A549 (cell line): ENCODE results near the gene CTU2. TPM values are rescaled to one million over a fixed set of nuclear protein-coding genes. Genes with fewer than 3 reads are reported as not detected.
A peak's percentile ranks its signal among the peaks of the same experiment; 100 is the strongest.

Experiments
- ATAC-seq, 2 experiments: fragments of 200-7000 bp in 1 of 2; fragments of >200 bp in 1 of 2; cut with Nextera tagmentation in 1 of 2; cut with Tn5 transposase in 1 of 2; 3 replicates each; pipeline versions ENCODE4 v1.8.0 to v1.9.1; 2018 to 2020; ENCODE audit warnings: mild to moderate bottlenecking in 1 of 2, moderate library complexity in 1 of 2
- CTCF ChIA-PET: fragments of 300-600 bp; sonication (Branson Sonifier 250); formaldehyde crosslinking; extraction: SDS; loops from one replicate; lab custom pipeline; 2021; ENCODE audit warnings: antibody characterized with exemption, inconsistent platforms; lab: Yijun Ruan, JAX
- POLR2A ChIA-PET: fragments of 350-600 bp; formaldehyde crosslinking; extraction: SDS; loops from one replicate; lab custom pipeline; 2021; ENCODE audit warnings: antibody characterized with exemption, inconsistent platforms; lab: Yijun Ruan, JAX
- DNase-seq, 2 experiments: peaks; one replicate each; pipeline versions ENCODE4 v3.0.0 to v3.0.0-alpha.2; 2011 to 2016; ENCODE audit warnings: low read depth in 1 of 2, low spot score in 1 of 2
- FAIRE-seq: peaks from 2 replicates; lab custom pipeline; 2011; peaks lifted over from hg19 to GRCh38; lab: Jason Lieb, UNC
- H3K27ac ChIP-seq, 2 experiments: fragments of >200 bp; sonication (Bioruptor Twin); formaldehyde crosslinking; 3 replicates each; pipeline ENCODE4 v1.5.1; 2016 to 2017
- H3K4me1 ChIP-seq: fragments of >200 bp; sonication (Bioruptor Twin); formaldehyde crosslinking; 3 replicates; pipeline ENCODE4 v1.6.1; 2016
- H3K4me2 ChIP-seq: fragments of >200 bp; sonication (Bioruptor Twin); formaldehyde crosslinking; 3 replicates; pipeline ENCODE4 v1.6.1; 2016
- H3K4me3 ChIP-seq: fragments of >200 bp; sonication (Bioruptor Twin); formaldehyde crosslinking; 3 replicates; pipeline ENCODE4 v1.5.1; 2016
- H3K9me3 ChIP-seq: fragments of >200 bp; sonication (Bioruptor Twin); formaldehyde crosslinking; 3 replicates; pipeline ENCODE4 v1.6.1; 2016
- BCL3 ChIP-seq: fragments of >200 bp; sonication (Bioruptor Twin); formaldehyde crosslinking; IDR thresholded peaks from 3 replicates; pipeline ENCODE4 v1.6.1; 2016
- BHLHE40 ChIP-seq: IDR thresholded peaks from 2 replicates; pipeline ENCODE4 v1.6.1; 2012; ENCODE audit warnings: low read depth, low read length, inconsistent platforms
- CEBPB ChIP-seq, 2 experiments: fragments of >200 bp in 1 of 2; sonication (Bioruptor Twin) in 1 of 2; formaldehyde crosslinking in 1 of 2; IDR thresholded peaks; 2 replicates each; pipeline ENCODE4 v1.6.1; 2012 to 2016
- CHD4 ChIP-seq: fragments of 200-600 bp; sonication (generic); IDR thresholded peaks from 2 replicates; pipeline ENCODE4 v1.6.1; 2016; ENCODE audit warnings: antibody characterized with exemption, mild to moderate bottlenecking, borderline replicate concordance
- CTCF ChIP-seq: fragments of >200 bp; sonication (Bioruptor Twin); formaldehyde crosslinking; IDR thresholded peaks from 3 replicates; pipeline ENCODE4 v1.5.1; 2016
- E2F6 ChIP-seq: IDR thresholded peaks from 2 replicates; pipeline ENCODE4 v1.6.1; 2012; ENCODE audit warnings: low read depth, borderline replicate concordance
- FOSL2 ChIP-seq, 2 experiments: fragments of 450-650 bp in 1 of 2; fragments of >200 bp in 1 of 2; sonication (Bioruptor Twin) in 1 of 2; formaldehyde crosslinking; IDR thresholded peaks; 2 replicates each; pipeline versions ENCODE4 v1.5.0 to v1.6.1; 2016 to 2020; ENCODE audit warnings: mild to moderate bottlenecking in 1 of 2, moderate library complexity in 1 of 2
- GATA3 ChIP-seq: IDR thresholded peaks from 2 replicates; pipeline ENCODE4 v1.6.1; 2012; ENCODE audit warnings: borderline replicate concordance
- HDAC2 ChIP-seq: fragments of 200-600 bp; sonication (generic); IDR thresholded peaks from 2 replicates; pipeline ENCODE4 v1.6.1; 2016
- HES2 ChIP-seq: fragments of >200 bp; sonication (Bioruptor Twin); formaldehyde crosslinking; IDR thresholded peaks from 2 replicates; pipeline ENCODE4 v1.6.1; 2016
- HEYL ChIP-seq: fragments of 250-450 bp; sonication (Bioruptor Pico); IDR thresholded peaks from 2 replicates; pipeline ENCODE4 v1.8.0; 2021; ENCODE audit warnings: mild to moderate bottlenecking, moderate library complexity
- HOXA7 ChIP-seq: fragments of 250-450 bp; sonication (Bioruptor Pico); IDR thresholded peaks from 2 replicates; pipeline ENCODE4 v1.5.0; 2020; ENCODE audit warnings: mild to moderate bottlenecking, moderate library complexity
- HOXB13 ChIP-seq: fragments of 250-450 bp; sonication (Bioruptor Pico); IDR thresholded peaks from 2 replicates; pipeline ENCODE4 v1.5.0; 2020; ENCODE audit warnings: low read depth, mild to moderate bottlenecking, moderate library complexity
- MAX ChIP-seq: IDR thresholded peaks from 2 replicates; pipeline ENCODE4 v1.6.1; 2012
- RAD21 ChIP-seq, 2 experiments: fragments of >200 bp in 1 of 2; sonication (Bioruptor Twin) in 1 of 2; formaldehyde crosslinking in 1 of 2; IDR thresholded peaks in 1 of 2; conservative IDR thresholded peaks in 1 of 2; 2 replicates in 1 of 2; 3 replicates in 1 of 2; pipeline ENCODE4 v1.6.1; 2012 to 2018; ENCODE audit warnings: inconsistent platforms in 1 of 2
- RFX5 ChIP-seq: fragments of 450-650 bp; IDR thresholded peaks from 2 replicates; pipeline ENCODE4 v1.7.1; 2014; ENCODE audit warnings: antibody characterized with exemption, mild to moderate bottlenecking, moderate library complexity
- SMC3 ChIP-seq: fragments of >200 bp; sonication (Bioruptor Twin); formaldehyde crosslinking; IDR thresholded peaks from 3 replicates; pipeline ENCODE4 v1.6.1; 2018; ENCODE audit warnings: inconsistent platforms
- SREBF2 ChIP-seq: fragments of 450-650 bp; IDR thresholded peaks from 2 replicates; pipeline ENCODE4 v1.6.1; 2014; ENCODE audit warnings: mild to moderate bottlenecking, moderate library complexity
- TFCP2L1 ChIP-seq: fragments of 250-450 bp; sonication (Bioruptor Pico); IDR thresholded peaks from 2 replicates; pipeline ENCODE4 v1.5.0; 2021; ENCODE audit warnings: mild to moderate bottlenecking
- USF2 ChIP-seq: fragments of 450-650 bp; IDR thresholded peaks from 2 replicates; pipeline ENCODE4 v1.6.1; 2014; ENCODE audit warnings: antibody characterized with exemption
- ZFP36 ChIP-seq: fragments of 450-650 bp; IDR thresholded peaks from 2 replicates; pipeline ENCODE4 v1.6.1; 2014; ENCODE audit warnings: borderline replicate concordance; ENCODE audit not compliant: partially characterized antibody
- ZNF302 ChIP-seq: fragments of 250-450 bp; sonication (Bioruptor Pico); IDR thresholded peaks from 2 replicates; pipeline ENCODE4 v1.9.0; 2021; ENCODE audit warnings: inconsistent platforms, mild to moderate bottlenecking, moderate library complexity
- ZSCAN20 ChIP-seq: fragments of 250-450 bp; sonication (Bioruptor Pico); IDR thresholded peaks from 2 replicates; pipeline ENCODE4 v1.8.0; 2022; ENCODE audit warnings: mild to moderate bottlenecking, moderate library complexity
- WGBS: methylation state at CpG from one replicate; pipeline ENCODE4 v1.1.6; 2017; ENCODE audit errors: missing lambda C conversion rate; 5-methylcytosine and 5-hydroxymethylcytosine counted together
- polyA plus RNA-seq, 4 experiments: library from polyadenylated mRNA; depleted of rRNA in 3 of 4; stranded (reverse); fragments of >200 nt; fragmentation: RNase III in 1 of 4; extraction: RNeasy Plus Mini Kit Qiagen cat#74134 plus additional on column Dnase treatment in 1 of 4; gene quantifications; 2 replicates in 3 of 4; 3 replicates in 1 of 4; pipeline ENCODE4 v1.2.3, GENCODE V29; 2011 to 2017

CTU2 gene
- polyA plus RNA-seq, 2 of the 4 experiments (the other 2 are of a cell fraction): 16.4 to 21.8 TPM

- H3K27ac ChIP-seq: no peak overlapping the region
- WGBS: 85% methylated on average over 16 of the region's 19 CpGs
- ATAC-seq: no peak
- DNase-seq: no peak
- no peak for TF ChIP-seq ZFP36
- TF ChIP-seq, all 56 proteins: peak for 0
- Histone ChIP-seq H3K4me1 (peaks cover 4% of the 10 kb centered on the region; the same call in 2 of the 3 replicates), H3K4me3 (no peak overlapping the region), H3K4me2 (no peak overlapping the region), H3K9me3 (no peaks in the 10 kb centered on the region)
- no peak for FAIRE-seq
- ChIA-PET CTCF (interaction anchor here (0.6 to 31.8 kb wide), 20 partner anchors 1 to 438 kb away, joined by 3 to 596 read pairs (median 4); no protein-coding TSS in a partner anchor), POLR2A (no interaction called here)
These were observed 36.7 kb downstream of the CTU2 start for GRCh38 chr16:88742896-88743605.

GRCh38 chr16:88743693-88744576 is 37.6 kb downstream of the CTU2 start:
- no peak overlapping the region for H3K4me3 ChIP-seq
- POLR2A ChIA-PET: no interaction called here
- ATAC-seq (peak; percentile 73 to 85), DNase-seq (peak; percentile 77 to 83), FAIRE-seq (no peak)
- TF ChIP-seq SMC3 (peak; percentile 62), HOXA7 (CRISPR knock-in tag) (no peak), CTCF (peak; percentile 85), MAX (0 out of 2 replicates have a peak, but pooled peaks have one; percentile 24), ZNF302 (CRISPR knock-in tag) (no peak), RAD21 (conservative IDR thresholded peaks at IDR 0.05 in 1 of 2, IDR thresholded peaks at IDR 0.05 in 1 of 2) (peak; percentile 47 to 50; a peak in 4 of 5 replicates), HDAC2 (no peak), E2F6 (no peak), HES2 (no peak), USF2 (no peak)
- no peaks in the 10 kb centered on the region for H3K9me3 ChIP-seq
- H3K27ac ChIP-seq: no peak overlapping the region
- CTCF ChIA-PET: interaction anchor here (0.6 to 31.8 kb wide), 18 partner anchors 2 to 475 kb away, joined by 3 to 596 read pairs (median 4); no protein-coding TSS in a partner anchor
- 69% methylated on average over 18 of the region's 32 CpGs for WGBS
- no peak overlapping the region for H3K4me2 ChIP-seq
- H3K4me1 ChIP-seq: peaks cover 4% of the 10 kb centered on the region; the same call in 2 of the 3 replicates

GRCh38 chr16:88744577-88745521 is 38.5 kb downstream of the CTU2 start:
- peaks cover 4% of the 10 kb centered on the region; the same call in 2 of the 3 replicates for H3K4me1 ChIP-seq
- ChIA-PET POLR2A (no interaction called here), CTCF (interaction anchor here (0.7 to 31.8 kb wide), 5 partner anchors 2 to 475 kb away, joined by 3 to 596 read pairs (median 4); no protein-coding TSS in a partner anchor)
- FAIRE-seq (no peak), DNase-seq (no peak), ATAC-seq (no peak)
- H3K27ac ChIP-seq: no peak overlapping the region
- H3K4me3 ChIP-seq: no peak overlapping the region
- no peak overlapping the region for H3K4me2 ChIP-seq
- TF ChIP-seq HEYL (CRISPR knock-in tag) (no peak), BHLHE40 (no peak), SMC3 (no peak), GATA3 (no peak), TFCP2L1 (CRISPR knock-in tag) (no peak), ZSCAN20 (no peak), FOSL2 (IDR thresholded peaks at IDR 0.05) (no peak), FOSL2 (CRISPR knock-in tag; IDR thresholded peaks at IDR 0.05) (no peak), CHD4 (no peak), SREBF2 (no peak), BCL3 (no peak), CEBPB (IDR thresholded peaks at IDR 0.05) (no peak), RFX5 (no peak), HOXB13 (CRISPR knock-in tag) (no peak)
- H3K9me3 ChIP-seq: no peaks in the 10 kb centered on the region
- 84% methylated on average over 32 of the region's 39 CpGs for WGBS
